ENCODE data around the gene PHF21B.

Gene PHF21B

DNA sequence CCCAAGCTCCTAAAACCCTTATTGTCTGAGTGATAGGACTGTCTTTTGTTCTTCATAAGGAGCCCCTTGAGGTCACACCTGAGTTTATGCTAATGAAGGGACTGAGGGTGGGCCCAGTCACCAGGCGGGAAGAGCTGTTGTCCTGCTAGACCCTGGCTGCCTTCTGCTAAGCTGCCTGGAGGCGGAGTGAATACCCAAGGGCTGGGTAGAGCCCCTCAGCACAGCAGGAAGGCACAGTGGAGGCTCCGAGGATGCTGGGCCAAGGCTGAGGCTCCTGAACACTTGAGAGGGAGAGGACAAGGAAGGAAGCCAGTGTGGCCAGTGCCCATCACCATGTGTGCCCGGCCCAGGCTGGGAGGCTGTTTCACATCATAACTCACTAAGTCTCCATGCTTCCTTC, 4.8 kb upstream of the PHF21B start:
- DNase-seq (ENCODE audit: low read depth in 2 of 2): no peak

- DNase-seq (ENCODE audit: low read depth in 2 of 2): no peak
Measured at GRCh38 chr22:45013138-45013537, 3.3 kb upstream of the PHF21B start.

- DNase-seq (ENCODE audit: low read depth in 2 of 2): no peak
Measured at GRCh38 chr22:45010532-45010900, 711 bp upstream of the PHF21B start.

GRCh38 chr22:45008751-45009605, 827 bp downstream of the PHF21B start:
- DNase-seq (ENCODE audit: low read depth in 2 of 2): no peak

GRCh38 chr22:45008186-45008681, 1.6 kb downstream of the PHF21B start:
- DNase-seq (ENCODE audit: low read depth in 2 of 2): no peak

DNA sequence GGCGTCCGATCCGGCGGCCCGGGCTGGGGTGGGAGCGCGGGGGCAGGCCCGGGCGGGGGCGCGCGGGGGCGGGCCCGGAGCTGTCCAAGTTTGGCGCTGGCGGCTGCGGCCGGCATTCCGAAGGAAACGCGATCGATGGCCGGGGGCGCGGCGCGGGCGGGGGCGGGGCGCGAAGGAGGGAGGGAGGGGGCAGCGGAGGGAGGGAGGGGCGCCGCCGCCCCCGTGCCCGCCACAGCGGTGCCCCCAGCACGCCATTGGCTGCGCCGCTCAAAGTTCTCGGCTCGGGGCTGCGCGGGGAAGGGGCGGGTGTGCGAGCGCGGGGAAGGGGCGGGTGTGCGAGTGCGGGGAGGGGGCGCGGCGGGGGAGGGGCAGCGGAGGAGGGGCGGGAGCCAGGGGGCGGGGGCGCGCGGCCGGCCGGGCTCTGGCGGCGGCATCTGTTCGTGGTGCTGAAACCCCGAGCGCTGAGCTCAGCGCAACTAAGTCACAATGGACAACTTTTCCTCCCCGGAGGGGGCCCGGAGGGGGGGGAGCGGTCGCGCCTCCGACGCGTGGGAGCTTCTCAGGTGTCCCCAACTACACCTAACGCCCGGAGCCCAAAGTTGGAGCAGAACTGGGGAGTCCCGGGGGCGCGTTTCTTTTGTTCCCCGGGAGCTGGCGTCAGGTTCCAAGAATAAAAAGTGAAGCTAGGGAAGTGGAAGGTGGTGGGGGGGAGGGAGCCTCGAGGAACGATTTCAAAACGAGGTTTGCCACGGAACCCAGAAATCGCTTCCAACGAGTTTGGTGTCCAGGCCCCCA, 2.2 kb downstream of the PHF21B start:
- no peak for DNase-seq (ENCODE audit: low read depth in 2 of 2)

- DNase-seq (ENCODE audit: low read depth in 2 of 2): no peak
Measured at GRCh38 chr22:45006964-45007390, 2.8 kb downstream of the PHF21B start.

GRCh38 chr22:45006111-45006963, 3.5 kb downstream of the PHF21B start:
- no peak for DNase-seq (ENCODE audit: low read depth in 2 of 2)

DNA sequence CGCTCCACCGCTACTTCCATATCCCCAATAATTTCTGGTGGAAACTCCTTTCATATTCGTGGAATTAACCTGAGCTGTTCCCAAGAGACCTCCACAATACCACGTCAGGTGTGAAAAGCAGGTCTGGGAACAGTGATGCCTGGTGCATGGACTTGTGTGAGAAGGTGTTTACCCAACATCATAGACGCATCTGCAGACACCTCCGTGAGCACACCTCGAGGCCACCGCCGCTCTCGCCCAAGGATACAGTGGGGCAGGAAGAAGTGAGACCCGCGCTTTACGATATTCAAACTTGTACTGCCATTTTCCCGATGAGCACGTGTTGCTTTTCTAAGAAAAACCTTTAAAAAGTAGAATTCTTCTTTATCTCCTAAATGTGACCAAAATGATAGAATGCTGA, 8.2 kb downstream of the PHF21B start:
- DNase-seq (ENCODE audit: low read depth in 2 of 2): no peak

- DNase-seq (ENCODE audit: low read depth in 2 of 2): no peak
Measured at GRCh38 chr22:45000330-45000729, 9.5 kb downstream of the PHF21B start.

- DNase-seq (ENCODE audit: low read depth in 2 of 2): no peak
Measured at GRCh38 chr22:44999687-45000086, 10.1 kb downstream of the PHF21B start.

DNA sequence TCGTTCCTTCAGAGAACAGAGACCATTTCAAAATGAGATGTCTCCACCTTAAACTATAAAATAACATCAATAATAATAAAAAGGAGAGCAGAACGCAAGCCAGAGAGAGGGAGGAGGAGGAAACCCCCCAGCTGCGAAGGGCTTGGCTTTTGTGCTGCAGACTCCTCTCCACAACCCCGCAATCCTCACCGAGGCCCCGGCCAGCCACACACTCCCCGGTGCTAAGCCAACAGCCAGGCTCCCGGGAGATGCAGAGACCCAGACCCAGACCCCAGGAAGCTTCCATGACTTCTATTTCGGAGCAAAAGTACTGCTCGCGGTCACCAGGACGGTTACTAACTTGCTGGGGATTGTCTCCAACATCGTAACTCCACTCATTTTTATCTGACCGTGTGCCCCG, 10.6 kb downstream of the PHF21B start:
- no peak for DNase-seq (ENCODE audit: low read depth in 2 of 2)

DNA sequence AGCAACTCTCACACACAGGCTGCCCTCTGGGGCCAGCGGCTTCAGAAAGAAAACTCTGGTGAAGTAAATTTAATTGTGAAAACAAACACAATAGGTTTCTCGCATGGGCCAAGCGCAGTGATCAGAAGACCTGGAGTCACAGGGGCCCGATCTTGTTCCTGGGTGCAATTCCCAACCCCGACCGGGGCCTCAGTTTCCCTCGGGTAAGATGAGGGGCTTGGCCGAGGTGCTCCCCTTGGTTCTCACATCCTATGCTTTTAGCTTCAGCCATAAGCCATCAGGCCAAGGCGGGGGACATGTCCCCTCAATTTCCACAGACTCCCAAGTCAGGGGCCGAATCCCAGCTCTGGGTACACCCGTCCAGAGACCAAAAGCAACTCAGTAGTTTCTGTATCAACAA, 11.5 kb downstream of the PHF21B start:
- DNase-seq (ENCODE audit: low read depth in 2 of 2): no peak

- no peak for DNase-seq (ENCODE audit: low read depth in 2 of 2)
Measured at GRCh38 chr22:44997060-44997459, 12.7 kb downstream of the PHF21B start.

- DNase-seq (ENCODE audit: low read depth in 2 of 2): no peak
Measured at GRCh38 chr22:44996648-44997047, 13.2 kb downstream of the PHF21B start.

GRCh38 chr22:44996120-44996519, 13.7 kb downstream of the PHF21B start:
- no peak for DNase-seq (ENCODE audit: low read depth in 2 of 2)

GRCh38 chr22:44995715-44996114, 14.1 kb downstream of the PHF21B start:
- DNase-seq (ENCODE audit: low read depth in 2 of 2): no peak

GRCh38 chr22:44995105-44995514, 14.7 kb downstream of the PHF21B start:
- no peak for DNase-seq (ENCODE audit: low read depth in 2 of 2)

GRCh38 chr22:44994399-44995104, 15.3 kb downstream of the PHF21B start:
- DNase-seq (ENCODE audit: low read depth in 2 of 2): no peak

- no peak for DNase-seq (ENCODE audit: low read depth in 2 of 2)
Measured at GRCh38 chr22:44992166-44992565, 17.6 kb downstream of the PHF21B start.

GRCh38 chr22:44991218-44991617, 18.6 kb downstream of the PHF21B start:
- DNase-seq (ENCODE audit: low read depth in 2 of 2): no peak
